HG02943 (cell line): ENCODE results near the gene EOMES.
"Not testable (repeated sequence)": the region's sequence is repeated elsewhere in the genome, so short reads cannot be mapped to it uniquely, and the experiment has no call there.

Experiments
- ATAC-seq: cut with Tn5 transposase; IDR thresholded peaks from one replicate; pipeline ENCODE4 v1.9.1; 2021; ENCODE audit warnings: mild to moderate bottlenecking, low read depth, moderate library complexity; ENCODE audit not compliant: unreplicated experiment

EOMES gene

DNA sequence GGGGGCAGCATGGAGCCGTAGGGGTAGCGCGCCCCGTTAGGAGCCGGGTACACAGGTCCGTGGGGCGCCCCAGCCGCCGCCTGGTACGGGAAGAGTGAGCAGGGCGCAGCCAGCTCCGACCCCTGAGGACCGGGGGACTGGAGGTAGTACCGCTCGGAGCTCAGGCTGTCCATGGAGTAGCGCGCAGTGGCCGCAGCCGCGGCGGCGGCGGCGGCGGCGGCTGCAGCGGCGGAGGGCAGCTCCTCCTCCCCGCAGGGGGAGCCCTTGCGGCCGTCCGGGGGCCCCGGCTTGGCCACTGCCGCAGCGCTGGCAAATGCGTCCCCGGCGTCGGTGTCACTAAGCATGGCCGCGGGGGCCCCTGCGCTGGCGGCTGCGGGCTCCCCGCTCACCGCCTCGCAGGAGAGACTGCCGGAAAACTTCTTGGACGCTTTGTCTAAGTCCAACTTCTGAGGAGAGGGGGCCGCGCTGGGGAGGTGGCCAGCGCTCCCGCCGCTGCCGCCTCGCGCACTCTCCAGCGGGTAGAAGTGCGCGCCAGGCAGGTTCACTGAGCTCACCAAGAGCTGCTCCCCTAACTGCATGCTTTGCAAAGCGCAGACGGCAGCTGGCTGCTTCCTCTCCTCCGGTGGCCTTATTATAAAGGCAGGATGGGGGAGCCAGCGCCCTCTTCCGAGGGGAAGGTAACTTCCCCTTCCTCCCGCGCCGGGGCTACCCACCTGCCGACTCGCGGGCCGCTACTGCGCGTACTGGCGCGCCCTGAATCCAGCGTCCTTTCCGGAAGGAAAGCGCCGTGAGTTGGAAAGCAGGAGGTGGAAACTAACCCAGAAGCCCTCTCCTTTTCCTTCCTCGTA lies at the start of gene EOMES:
Gene EOMES (minus strand): TSS at position 607 of the 848 bp plus-strand sequence. CDS start 29 bp downstream, at position 578.
- peak; percentile 66 for ATAC-seq

DNA sequence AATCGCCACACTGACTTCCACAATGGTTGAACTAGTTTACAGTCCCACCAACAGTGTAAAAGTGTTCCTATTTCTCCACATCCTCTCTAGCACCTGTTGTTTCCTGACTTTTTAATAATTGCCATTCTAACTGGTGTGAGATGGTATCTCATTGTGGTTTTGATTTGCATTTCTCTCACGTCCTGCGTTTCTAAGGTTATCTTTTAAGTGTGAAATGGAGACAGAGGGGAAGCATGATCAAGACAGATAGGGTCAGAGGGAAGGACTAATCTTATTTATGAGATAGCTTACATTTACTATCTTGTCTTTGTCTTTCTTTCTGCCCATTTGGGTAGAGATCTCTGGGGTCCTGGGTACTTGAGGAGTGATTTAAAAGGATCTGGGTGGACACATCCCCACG lies 48.3 kb upstream of the EOMES start:
- not testable (repeated sequence) for ATAC-seq

GRCh38 chr3:27767000-27767399 lies 44.9 kb upstream of the EOMES start:
- no peak for ATAC-seq

DNA sequence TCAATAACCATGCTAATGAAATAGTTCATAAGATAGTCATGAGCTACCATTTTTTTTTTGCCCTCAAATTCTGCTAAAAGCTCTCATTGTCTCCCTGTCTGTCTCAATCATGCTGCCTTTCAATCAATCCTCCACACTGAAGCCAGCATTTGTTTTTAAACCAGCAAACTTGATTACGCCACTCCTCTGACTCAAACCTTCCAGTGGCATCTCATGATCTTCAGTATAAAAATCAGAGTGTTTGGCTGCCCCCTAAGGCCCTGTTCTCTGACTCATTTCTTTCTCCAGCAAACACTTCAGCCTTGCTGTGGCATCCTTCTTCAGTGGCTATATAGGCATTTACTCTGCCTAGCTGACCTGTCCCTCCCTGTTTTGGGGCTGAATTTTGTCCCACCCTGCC lies 36.0 kb upstream of the EOMES start:
- no peak for ATAC-seq

GRCh38 chr3:27756877-27757276 lies 34.8 kb upstream of the EOMES start:
- no peak for ATAC-seq

GRCh38 chr3:27752926-27753325 lies 30.8 kb upstream of the EOMES start:
- no peak for ATAC-seq

DNA sequence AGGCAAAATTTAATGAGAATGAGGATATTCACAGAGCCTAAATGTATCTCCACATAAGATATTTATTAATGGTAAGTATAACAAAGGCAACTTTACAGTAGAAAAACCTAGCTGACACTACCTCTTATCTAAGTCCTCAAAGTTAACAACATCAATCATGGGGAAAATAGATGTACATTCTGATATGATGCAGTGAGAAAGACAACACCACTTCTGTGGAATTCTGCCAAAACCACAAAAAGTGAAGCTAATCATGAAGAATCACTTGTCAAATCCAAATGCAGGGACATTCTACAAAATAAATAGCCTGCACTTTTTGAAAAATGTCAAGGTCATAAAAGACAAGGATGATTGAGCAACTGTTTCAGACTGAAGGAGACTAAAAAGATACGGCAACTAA lies 27.5 kb upstream of the EOMES start:
- no peak for ATAC-seq

- no peak for ATAC-seq
Observed at GRCh38 chr3:27746838-27747237, 24.7 kb upstream of the EOMES start.

DNA sequence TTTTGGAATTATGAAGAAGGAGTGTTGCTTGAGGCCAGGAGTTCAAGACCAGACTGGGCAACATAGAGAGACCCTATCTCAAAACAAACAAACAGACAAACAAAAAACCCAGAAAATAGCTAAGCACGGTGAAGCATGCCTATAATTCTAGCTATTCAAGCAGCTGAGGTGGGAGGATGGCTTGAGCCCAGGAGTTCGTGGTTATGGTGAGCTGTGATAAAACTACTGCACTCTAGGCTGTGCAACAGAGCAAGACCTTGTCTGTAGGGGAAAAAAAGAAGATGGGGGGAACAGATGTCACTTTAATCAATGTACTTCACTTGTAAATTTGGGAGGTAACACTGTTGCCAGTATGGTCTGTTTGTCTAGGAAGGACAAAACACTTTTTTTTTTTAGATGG lies 18.7 kb upstream of the EOMES start:
- ATAC-seq: no peak

GRCh38 chr3:27737091-27737490 lies 15.0 kb upstream of the EOMES start:
- no peak for ATAC-seq

DNA sequence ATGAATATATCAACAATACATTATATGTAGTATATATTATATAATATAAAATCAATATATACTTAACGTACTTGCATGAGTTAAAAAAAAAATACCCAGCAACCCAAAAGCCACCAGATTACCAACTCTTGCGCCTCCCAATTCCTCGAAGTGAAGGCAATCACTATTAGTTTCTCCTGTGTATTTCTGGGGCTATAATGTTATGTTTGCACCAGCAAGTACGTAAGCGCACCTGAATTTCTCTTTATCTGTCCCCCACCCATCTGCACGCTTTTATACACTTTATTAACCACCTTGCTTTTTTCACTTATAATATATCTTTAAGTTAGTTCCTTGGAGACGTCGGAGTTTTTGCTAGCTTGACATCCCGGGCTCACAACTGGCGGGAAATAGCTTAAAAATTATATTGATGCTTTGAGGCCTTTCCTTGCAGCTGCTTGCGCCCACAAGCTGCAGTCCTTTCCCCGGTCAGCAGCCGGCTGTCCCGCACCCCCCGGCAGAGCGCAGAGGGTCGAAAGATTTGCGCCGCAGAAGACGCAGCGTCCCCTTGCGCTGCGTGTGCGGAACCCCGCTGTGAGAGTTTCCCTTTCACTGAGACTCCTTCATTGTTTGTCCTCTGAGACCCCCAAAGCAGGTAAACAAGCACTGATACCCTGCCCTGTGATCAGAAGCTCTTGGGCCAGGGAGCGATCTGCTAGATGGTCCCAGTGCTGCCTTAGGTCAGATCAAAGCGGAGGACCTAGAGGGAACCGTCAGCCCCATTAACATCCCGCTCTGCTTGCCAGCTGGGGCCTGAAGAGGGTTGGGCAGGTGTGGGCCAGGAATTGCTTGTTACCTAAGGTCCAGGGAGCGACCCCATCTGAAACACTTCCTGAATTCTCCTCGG lies 8.9 kb upstream of the EOMES start:
- no peak for ATAC-seq

DNA sequence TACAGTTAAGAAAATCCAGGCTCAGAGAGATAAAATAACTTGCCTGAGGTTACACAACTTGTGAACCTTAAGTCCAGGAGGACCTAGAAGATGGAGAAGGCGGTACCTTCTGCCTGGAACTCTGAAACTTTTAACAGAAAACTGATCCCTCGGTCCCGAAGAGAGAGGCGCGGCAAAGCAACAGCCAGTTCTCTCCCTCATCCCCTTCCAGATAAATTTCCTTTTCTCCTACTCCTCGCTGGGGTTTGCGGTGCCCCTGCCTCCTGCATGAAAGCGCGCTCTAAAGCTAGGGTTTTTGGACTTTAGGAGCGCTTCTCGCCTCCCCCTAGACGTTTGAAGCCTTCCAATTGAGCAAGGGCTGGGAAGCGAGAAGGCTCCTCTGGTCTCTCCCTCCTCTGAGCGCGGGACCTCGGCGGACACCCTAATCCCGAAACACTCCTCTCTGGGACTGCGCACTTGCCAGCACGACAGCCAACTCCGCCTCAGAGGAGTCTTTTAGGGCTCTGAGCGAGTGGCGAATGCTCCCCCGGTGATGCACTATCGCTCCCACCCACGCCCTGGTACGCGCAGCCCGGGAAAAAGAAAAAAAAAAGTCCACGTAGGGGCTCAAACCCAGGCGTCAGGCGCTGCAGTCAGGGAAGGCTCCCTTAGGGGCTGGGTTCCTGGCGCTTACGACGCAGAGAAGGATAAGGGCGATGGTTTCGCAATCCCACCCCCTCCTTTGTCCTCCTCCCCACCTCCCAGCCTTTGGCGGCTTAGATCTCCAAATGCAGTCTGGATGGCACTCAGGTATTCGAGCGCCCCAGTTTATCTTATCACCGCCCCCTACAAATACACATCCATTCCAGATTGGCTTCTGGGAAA lies 7.9 kb upstream of the EOMES start:
- ATAC-seq: no peak

DNA sequence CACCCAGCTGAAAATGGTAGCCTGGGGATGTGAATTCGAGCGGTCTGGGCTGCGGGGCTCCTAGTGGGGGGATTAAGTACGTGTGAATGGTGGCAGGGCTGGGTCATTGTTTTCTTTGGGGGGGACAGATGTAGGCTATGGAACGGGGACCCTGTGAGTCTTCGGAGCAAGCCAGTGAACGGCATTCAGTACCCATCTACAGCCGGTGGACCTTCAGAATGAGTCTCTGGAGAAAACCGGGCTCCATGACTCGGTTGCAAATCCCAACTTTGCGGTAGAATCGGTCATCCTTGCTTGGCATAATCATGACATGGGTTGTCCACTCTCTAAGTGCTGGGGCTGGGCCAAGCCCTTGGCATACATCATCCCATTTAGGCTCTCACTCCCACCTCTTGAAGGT lies 7.2 kb upstream of the EOMES start:
- no peak for ATAC-seq

DNA sequence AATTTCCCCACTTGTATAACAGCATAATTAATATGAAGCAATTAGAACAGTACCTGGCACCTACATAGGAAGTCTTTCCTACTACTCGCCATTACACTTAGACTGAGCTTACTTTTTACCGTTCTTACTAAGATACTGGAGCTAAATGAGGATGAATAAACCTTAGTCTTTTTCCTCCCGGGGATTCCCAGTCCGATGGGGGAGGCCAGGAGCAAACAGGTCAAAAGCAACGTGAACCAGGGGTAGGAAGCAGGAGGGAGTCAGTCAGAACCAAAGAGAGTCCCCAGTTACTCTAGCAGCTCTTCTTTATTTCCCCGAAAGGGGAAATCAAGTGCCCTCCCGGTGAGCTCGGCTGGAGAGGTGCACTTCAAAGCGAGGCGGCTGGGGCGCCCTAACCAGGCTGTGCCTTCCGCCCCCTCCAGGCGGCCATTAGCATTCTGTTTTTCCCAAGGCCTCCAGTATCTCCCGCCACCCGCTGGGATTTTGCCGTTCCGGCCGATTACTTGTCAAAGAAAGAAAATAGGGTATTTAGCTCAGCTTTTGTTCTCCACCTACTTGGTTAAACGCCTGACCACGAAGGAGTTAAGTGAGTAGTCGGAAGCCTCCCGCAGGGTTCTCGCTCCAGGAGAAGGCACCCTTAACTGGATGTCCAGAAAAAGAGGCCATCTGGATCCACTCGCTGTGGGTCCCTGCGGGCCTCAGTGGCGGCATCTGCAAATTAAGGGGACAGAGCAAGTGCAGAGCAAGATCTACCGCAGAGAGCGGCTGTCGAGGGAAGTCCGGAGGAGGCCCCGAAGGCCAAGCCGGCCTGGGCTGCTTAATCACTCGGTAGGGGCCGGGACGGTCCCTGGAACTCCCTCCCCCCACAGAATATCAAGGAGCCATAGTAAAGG lies 6.3 kb upstream of the EOMES start:
- peak; percentile 70 for ATAC-seq

DNA sequence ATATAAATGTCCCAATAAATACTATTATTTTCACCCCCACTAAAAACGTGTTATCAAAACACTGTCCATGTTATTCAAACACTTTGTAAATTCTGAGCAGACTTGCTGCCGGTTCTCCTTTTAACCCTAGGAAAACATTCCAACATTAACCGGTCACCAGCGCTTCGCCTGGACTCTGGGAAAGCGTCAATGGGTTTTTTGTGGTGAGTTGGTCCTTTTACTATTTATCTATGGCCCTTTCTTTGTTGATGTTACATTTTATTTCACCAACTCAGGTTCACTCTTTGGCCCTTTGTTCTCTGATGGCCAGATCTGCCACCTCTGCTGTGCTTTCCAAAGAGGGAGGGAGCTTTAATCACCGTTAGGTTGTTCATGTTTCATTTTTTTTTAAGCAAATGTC lies 4.1 kb upstream of the EOMES start:
- no peak for ATAC-seq

DNA sequence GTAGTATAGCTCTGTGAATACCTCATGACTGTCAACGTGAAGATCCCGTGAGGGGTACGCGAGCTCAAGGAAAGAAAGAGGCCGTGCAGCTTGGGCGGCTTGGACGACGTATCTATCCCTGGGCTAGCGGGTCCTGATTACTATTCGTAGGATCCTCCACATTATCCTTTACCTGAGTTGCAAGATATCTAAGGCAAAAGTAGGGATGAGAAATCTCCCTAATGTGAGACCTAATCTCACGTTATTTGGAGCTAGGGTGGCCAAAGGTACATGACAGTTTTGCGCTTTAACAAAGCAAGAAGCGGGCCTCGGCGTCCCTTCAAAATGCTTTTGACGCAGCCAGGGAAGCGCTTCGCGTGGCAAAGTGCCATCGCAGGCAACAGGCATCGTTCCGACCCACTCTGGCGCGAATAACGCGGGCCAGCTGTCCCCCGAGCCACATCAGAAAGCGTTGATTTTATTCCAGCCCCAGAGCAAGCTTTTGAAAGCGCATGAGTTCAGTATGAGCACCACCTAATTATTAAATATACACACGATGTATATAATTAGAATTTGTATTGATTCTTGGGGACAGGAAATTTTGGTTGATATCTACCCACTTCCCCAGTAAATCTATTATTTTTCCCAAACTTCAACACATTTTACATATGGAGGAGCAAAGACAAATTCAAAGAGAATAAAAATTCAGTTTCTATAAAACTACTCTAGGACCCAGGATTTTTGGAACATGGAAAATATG lies 2.5 kb upstream of the EOMES start:
- ATAC-seq: no peak

- ATAC-seq: no peak
Observed at GRCh38 chr3:27723815-27724458, 1.8 kb upstream of the EOMES start.

- ATAC-seq: no peak
Observed at GRCh38 chr3:27723456-27723814, 1.3 kb upstream of the EOMES start.
